GM12892 (cell line): ENCODE measurements around the gene PALB2.

ENCODE experiments used
- POLR2A ChIP-seq: IDR thresholded peaks from 2 replicates; pipeline ENCODE4 v1.6.1; 2011; ENCODE audit warnings: low read depth, low read length, control low read depth
- POLR2AphosphoS5 ChIP-seq: IDR thresholded peaks from 2 replicates; pipeline ENCODE4 v1.6.1; 2011; ENCODE audit warnings: low read depth, low read length, control low read depth
- TAF1 ChIP-seq: IDR thresholded peaks from 2 replicates; pipeline ENCODE4 v1.6.1; 2011; ENCODE audit warnings: low read depth, mild to moderate bottlenecking, control low read depth, low read length, borderline replicate concordance

DNA sequence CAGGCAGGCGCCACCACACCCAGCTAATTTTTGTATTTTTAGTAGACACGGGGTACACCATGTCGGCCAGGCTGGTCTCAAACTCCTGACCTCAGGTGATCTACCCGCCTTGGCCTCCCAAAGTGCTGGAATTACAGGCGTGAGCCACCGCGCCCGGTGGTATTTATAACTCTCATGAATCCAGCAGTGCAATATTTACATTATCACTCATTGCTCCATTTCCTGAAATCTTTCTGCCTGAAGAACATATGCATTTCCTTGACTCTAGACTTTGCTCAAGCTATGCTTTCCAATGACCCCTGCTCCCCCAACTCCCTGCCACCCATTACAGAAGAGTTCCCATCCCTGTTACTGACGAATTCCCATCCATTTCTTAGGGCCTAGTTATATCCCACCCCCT lies 25.3 kb downstream of the PALB2 start:
- TF ChIP-seq POLR2AphosphoS5 (no peak), POLR2A (no peak), TAF1 (no peak)
